ENCODE measurements around the gene FOXC2. TPM values are rescaled to one million over a fixed set of nuclear protein-coding genes. Genes with fewer than 3 reads are reported as not detected.

FOXC2 gene
- total RNA-seq, 2 donors from 2014 or later: not detected

GRCh38 chr16:86541560-86541959, 25.1 kb upstream of the FOXC2 start:
- Mint-ChIP-seq H3K27ac (no peak overlapping the region), H3K4me3 (no peak overlapping the region), H3K9me3 (no peaks in the 10 kb centered on the region), H3K27me3 (no peaks in the 10 kb centered on the region), H3K4me1 (no peaks in the 10 kb centered on the region), H3K36me3 (ENCODE audit: low read depth) (peaks cover 92% of the 10 kb centered on the region)
- ATAC-seq (replicated peaks): no peak

GRCh38 chr16:86542756-86543750, 23.6 kb upstream of the FOXC2 start:
- Mint-ChIP-seq H3K9me3 (no peaks in the 10 kb centered on the region), H3K36me3 (ENCODE audit: low read depth) (peaks cover 93% of the 10 kb centered on the region), H3K27me3 (no peaks in the 10 kb centered on the region), H3K4me3 (no peak overlapping the region), H3K4me1 (no peaks in the 10 kb centered on the region), H3K27ac (no peak overlapping the region)
- ATAC-seq (replicated peaks): no peak

- Mint-ChIP-seq H3K27me3 (no peaks in the 10 kb centered on the region), H3K9me3 (no peaks in the 10 kb centered on the region), H3K4me1 (no peaks in the 10 kb centered on the region), H3K36me3 (ENCODE audit: low read depth) (peaks cover 79% of the 10 kb centered on the region), H3K27ac (no peak overlapping the region), H3K4me3 (no peak overlapping the region)
- no peak for ATAC-seq (replicated peaks)
Measured at GRCh38 chr16:86545481-86545880, 21.1 kb upstream of the FOXC2 start.

- H3K9me3 Mint-ChIP-seq: no peaks in the 10 kb centered on the region
- H3K4me1 Mint-ChIP-seq: no peaks in the 10 kb centered on the region
- ATAC-seq (replicated peaks): no peak
- H3K4me3 Mint-ChIP-seq: no peak overlapping the region
- peaks cover 77% of the 10 kb centered on the region for H3K36me3 Mint-ChIP-seq (ENCODE audit: low read depth)
- H3K27me3 Mint-ChIP-seq: no peaks in the 10 kb centered on the region
- no peak overlapping the region for H3K27ac Mint-ChIP-seq
Measured at GRCh38 chr16:86545954-86546637, 20.5 kb upstream of the FOXC2 start.

GRCh38 chr16:86546638-86547013, 20.0 kb upstream of the FOXC2 start:
- no peak for ATAC-seq (replicated peaks)
- Mint-ChIP-seq H3K9me3 (no peaks in the 10 kb centered on the region), H3K27ac (no peak overlapping the region), H3K4me1 (no peaks in the 10 kb centered on the region), H3K36me3 (ENCODE audit: low read depth) (peaks cover 77% of the 10 kb centered on the region), H3K4me3 (no peak overlapping the region), H3K27me3 (no peaks in the 10 kb centered on the region)

- Mint-ChIP-seq H3K4me3 (no peak overlapping the region), H3K4me1 (no peaks in the 10 kb centered on the region), H3K27ac (no peak overlapping the region), H3K27me3 (no peaks in the 10 kb centered on the region), H3K9me3 (no peaks in the 10 kb centered on the region), H3K36me3 (ENCODE audit: low read depth) (peaks cover 72% of the 10 kb centered on the region)
- ATAC-seq (replicated peaks): no peak
Measured at GRCh38 chr16:86547286-86547685, 19.3 kb upstream of the FOXC2 start.

GRCh38 chr16:86549076-86549892, 17.3 kb upstream of the FOXC2 start:
- Mint-ChIP-seq H3K4me3 (no peak overlapping the region), H3K9me3 (no peaks in the 10 kb centered on the region), H3K27ac (no peak overlapping the region), H3K27me3 (no peaks in the 10 kb centered on the region), H3K36me3 (ENCODE audit: low read depth) (peaks cover 71% of the 10 kb centered on the region), H3K4me1 (no peaks in the 10 kb centered on the region)
- ATAC-seq (replicated peaks): peak; percentile 85

GRCh38 chr16:86549893-86550190, 16.8 kb upstream of the FOXC2 start:
- Mint-ChIP-seq H3K27ac (no peak overlapping the region), H3K4me3 (no peak overlapping the region), H3K9me3 (no peaks in the 10 kb centered on the region), H3K36me3 (ENCODE audit: low read depth) (peaks cover 68% of the 10 kb centered on the region), H3K27me3 (no peaks in the 10 kb centered on the region), H3K4me1 (no peaks in the 10 kb centered on the region)
- no peak for ATAC-seq (replicated peaks)

- ATAC-seq (replicated peaks): no peak
- Mint-ChIP-seq H3K4me1 (no peaks in the 10 kb centered on the region), H3K36me3 (ENCODE audit: low read depth) (peaks cover 68% of the 10 kb centered on the region), H3K4me3 (no peak overlapping the region), H3K9me3 (no peaks in the 10 kb centered on the region), H3K27me3 (no peaks in the 10 kb centered on the region), H3K27ac (no peak overlapping the region)
Measured at GRCh38 chr16:86550281-86550680, 16.3 kb upstream of the FOXC2 start.

GRCh38 chr16:86553356-86553755, 13.3 kb upstream of the FOXC2 start:
- no peak for ATAC-seq (replicated peaks)
- Mint-ChIP-seq H3K36me3 (ENCODE audit: low read depth) (peaks cover 42% of the 10 kb centered on the region), H3K9me3 (no peaks in the 10 kb centered on the region), H3K27ac (no peak overlapping the region), H3K4me3 (peak overlapping the region; percentile 89), H3K27me3 (peaks cover 4% of the 10 kb centered on the region), H3K4me1 (no peaks in the 10 kb centered on the region)

- no peak for ATAC-seq (replicated peaks)
- Mint-ChIP-seq H3K27me3 (peaks cover 7% of the 10 kb centered on the region), H3K27ac (peak overlapping the region; percentile 97), H3K4me1 (no peaks in the 10 kb centered on the region), H3K4me3 (peak overlapping the region; percentile 89), H3K9me3 (no peaks in the 10 kb centered on the region), H3K36me3 (ENCODE audit: low read depth) (peaks cover 38% of the 10 kb centered on the region)
Measured at GRCh38 chr16:86554599-86554916, 12.1 kb upstream of the FOXC2 start.

GRCh38 chr16:86554917-86555703, 11.5 kb upstream of the FOXC2 start, which contains the start of gene MTHFSD:
TSS of gene MTHFSD (minus strand) at chr16:86555235. CDS start at chr16:86555184, 51 bp downstream.
- Mint-ChIP-seq H3K27me3 (peaks cover 8% of the 10 kb centered on the region), H3K36me3 (ENCODE audit: low read depth) (peaks cover 38% of the 10 kb centered on the region), H3K9me3 (no peaks in the 10 kb centered on the region), H3K4me3 (peak within 1 kb of the TSS; percentile 89), H3K27ac (peak within 1 kb of the TSS; percentile 97), H3K4me1 (no peaks in the 10 kb centered on the region)
- peak; percentile 93 for ATAC-seq (replicated peaks)

- Mint-ChIP-seq H3K27ac (peak overlapping the region; percentile 97), H3K9me3 (no peaks in the 10 kb centered on the region), H3K4me1 (no peaks in the 10 kb centered on the region), H3K4me3 (peak overlapping the region; percentile 89), H3K27me3 (peaks cover 11% of the 10 kb centered on the region), H3K36me3 (ENCODE audit: low read depth) (peaks cover 33% of the 10 kb centered on the region)
- no peak for ATAC-seq (replicated peaks)
Measured at GRCh38 chr16:86555704-86556075, 10.9 kb upstream of the FOXC2 start.

- no peak for ATAC-seq (replicated peaks)
- Mint-ChIP-seq H3K4me3 (peak overlapping the region; percentile 89), H3K4me1 (no peaks in the 10 kb centered on the region), H3K9me3 (no peaks in the 10 kb centered on the region), H3K36me3 (ENCODE audit: low read depth) (peaks cover 27% of the 10 kb centered on the region), H3K27me3 (peaks cover 11% of the 10 kb centered on the region), H3K27ac (no peak overlapping the region)
Measured at GRCh38 chr16:86556576-86556975, 10.1 kb upstream of the FOXC2 start.
